PC-9 (cell line): Measurements from ENCODE around the gene BRD3OS.

Source experiments
- CTCF ChIP-seq: fragments of 200-600 bp; sonication (generic); conservative IDR thresholded peaks from 2 replicates; pipeline ENCODE4 v1.6.1; 2017; ENCODE audit warnings: mixed run types, antibody characterized with exemption, mild to moderate bottlenecking, moderate library complexity
- EZH2 ChIP-seq: fragments of 200-600 bp; sonication (generic); IDR thresholded peaks from 2 replicates; pipeline ENCODE4 v1.8.0; 2017; ENCODE audit warnings: antibody characterized with exemption, low read depth

- TF ChIP-seq CTCF (no peak), EZH2 (no peak)
Observed at GRCh38 chr9:134061688-134062371, 36.5 kb downstream of the BRD3OS start.
